ENCODE data around the gene KCNQ1.

DNA sequence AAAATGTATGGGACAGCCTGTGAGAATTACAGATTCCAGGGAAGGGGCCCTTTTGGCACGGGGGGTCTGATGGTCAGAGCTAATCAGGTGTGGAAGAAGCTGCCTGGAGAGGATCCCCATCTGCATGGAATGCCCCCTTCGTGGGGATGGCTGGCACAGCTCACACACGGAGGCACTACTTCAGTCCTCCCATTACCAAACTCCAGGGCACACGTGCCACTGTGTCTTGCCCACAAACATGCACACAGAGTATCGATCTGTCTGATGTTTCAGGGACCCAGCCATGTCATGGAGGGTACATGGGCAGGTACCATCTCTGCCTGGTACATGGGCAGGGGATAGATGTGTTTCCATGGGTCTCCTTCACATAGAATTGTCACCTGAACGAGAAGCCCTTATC lies 240.2 kb downstream of the KCNQ1 start:
- no peak for TF ChIP-seq POLR2A (IDR thresholded peaks at IDR 0.05)
- TF ChIP-seq, protein P1, sequence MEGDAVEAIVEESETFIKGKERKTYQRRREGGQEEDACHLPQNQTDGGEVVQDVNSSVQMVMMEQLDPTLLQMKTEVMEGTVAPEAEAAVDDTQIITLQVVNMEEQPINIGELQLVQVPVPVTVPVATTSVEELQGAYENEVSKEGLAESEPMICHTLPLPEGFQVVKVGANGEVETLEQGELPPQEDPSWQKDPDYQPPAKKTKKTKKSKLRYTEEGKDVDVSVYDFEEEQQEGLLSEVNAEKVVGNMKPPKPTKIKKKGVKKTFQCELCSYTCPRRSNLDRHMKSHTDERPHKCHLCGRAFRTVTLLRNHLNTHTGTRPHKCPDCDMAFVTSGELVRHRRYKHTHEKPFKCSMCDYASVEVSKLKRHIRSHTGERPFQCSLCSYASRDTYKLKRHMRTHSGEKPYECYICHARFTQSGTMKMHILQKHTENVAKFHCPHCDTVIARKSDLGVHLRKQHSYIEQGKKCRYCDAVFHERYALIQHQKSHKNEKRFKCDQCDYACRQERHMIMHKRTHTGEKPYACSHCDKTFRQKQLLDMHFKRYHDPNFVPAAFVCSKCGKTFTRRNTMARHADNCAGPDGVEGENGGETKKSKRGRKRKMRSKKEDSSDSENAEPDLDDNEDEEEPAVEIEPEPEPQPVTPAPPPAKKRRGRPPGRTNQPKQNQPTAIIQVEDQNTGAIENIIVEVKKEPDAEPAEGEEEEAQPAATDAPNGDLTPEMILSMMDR (IDR thresholded peaks at IDR 0.05) = no peak
- TF ChIP-seq EP300 (IDR thresholded peaks at IDR 0.05) = no peak
